HFFc6 (cell line): Measurements from ENCODE around the gene FAM114A2. TPM values are rescaled to one million over a fixed set of nuclear protein-coding genes. Genes with fewer than 3 reads are reported as not detected.

ENCODE experiments used
- DNase-seq: peaks from one replicate; pipeline ENCODE4 v3.0.0-alpha.2; 2018
- H3K27ac Mint-ChIP-seq: 2 replicates; pipeline ENCODE4 v1.8.0; 2020; ENCODE audit warnings: mild to moderate bottlenecking, mixed read lengths
- H3K27me3 Mint-ChIP-seq: 2 replicates; pipeline ENCODE4 v1.8.0; 2021; ENCODE audit warnings: mild to moderate bottlenecking, moderate library complexity, mixed read lengths; ENCODE audit not compliant: insufficient read depth
- H3K36me3 Mint-ChIP-seq: 2 replicates; pipeline ENCODE4 v1.8.0; 2021; ENCODE audit warnings: low read depth, mixed read lengths
- H3K4me1 Mint-ChIP-seq: 2 replicates; pipeline ENCODE4 v1.8.0; 2020; ENCODE audit warnings: low read depth, mixed read lengths
- H3K4me3 Mint-ChIP-seq: 2 replicates; pipeline ENCODE4 v1.8.0; 2020; ENCODE audit warnings: mild to moderate bottlenecking, moderate library complexity, mixed read lengths
- H3K9me3 Mint-ChIP-seq: 2 replicates; pipeline ENCODE4 v1.8.0; 2020; ENCODE audit warnings: mild to moderate bottlenecking, mixed read lengths
- total RNA-seq, 6 experiments: library from RNA; stranded (reverse); fragmentation: NEBNext Ultra II Directional; extraction: Animal tissue kit (Norgen Biotek cat#: 25700); gene quantifications; 2 replicates in 1 of 6; 3 replicates in 5 of 6; pipeline ENCODE4 v1.2.3, GENCODE V29; 2021
- TF ChIP-seq, protein P1 (sequence below): fragments of 200-600 bp; sonication (generic); IDR thresholded peaks from 2 replicates; pipeline ENCODE4 v1.5.0; 2021; ENCODE audit warnings: antibody characterized with exemption, mild to moderate bottlenecking

FAM114A2 gene
- total RNA-seq, 6 experiments from 2014 or later = 30.3 to 35.8 (median 34.6) TPM

DNA sequence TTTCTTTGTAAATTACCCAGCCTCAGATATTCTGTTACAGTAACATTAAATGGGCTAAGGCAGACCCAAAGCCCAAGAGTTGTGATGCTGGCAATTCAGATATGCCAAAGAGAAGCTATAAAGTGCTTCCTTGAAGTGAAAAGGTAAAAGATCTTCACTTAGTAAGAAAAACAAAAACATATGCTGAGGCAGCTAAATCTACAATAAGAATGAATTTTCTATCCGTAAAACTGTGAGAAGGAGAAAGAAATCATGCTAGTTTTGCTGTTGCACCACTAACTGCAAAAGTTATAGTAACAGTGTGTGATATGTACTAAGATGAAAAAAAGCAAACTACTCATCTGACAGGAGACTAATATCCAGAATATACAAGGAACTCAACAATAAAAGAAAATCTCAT lies 39.9 kb downstream of the FAM114A2 start:
- TF ChIP-seq, protein P1, sequence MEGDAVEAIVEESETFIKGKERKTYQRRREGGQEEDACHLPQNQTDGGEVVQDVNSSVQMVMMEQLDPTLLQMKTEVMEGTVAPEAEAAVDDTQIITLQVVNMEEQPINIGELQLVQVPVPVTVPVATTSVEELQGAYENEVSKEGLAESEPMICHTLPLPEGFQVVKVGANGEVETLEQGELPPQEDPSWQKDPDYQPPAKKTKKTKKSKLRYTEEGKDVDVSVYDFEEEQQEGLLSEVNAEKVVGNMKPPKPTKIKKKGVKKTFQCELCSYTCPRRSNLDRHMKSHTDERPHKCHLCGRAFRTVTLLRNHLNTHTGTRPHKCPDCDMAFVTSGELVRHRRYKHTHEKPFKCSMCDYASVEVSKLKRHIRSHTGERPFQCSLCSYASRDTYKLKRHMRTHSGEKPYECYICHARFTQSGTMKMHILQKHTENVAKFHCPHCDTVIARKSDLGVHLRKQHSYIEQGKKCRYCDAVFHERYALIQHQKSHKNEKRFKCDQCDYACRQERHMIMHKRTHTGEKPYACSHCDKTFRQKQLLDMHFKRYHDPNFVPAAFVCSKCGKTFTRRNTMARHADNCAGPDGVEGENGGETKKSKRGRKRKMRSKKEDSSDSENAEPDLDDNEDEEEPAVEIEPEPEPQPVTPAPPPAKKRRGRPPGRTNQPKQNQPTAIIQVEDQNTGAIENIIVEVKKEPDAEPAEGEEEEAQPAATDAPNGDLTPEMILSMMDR = no peak
- Mint-ChIP-seq H3K27ac (no peak overlapping the region), H3K27me3 (no peaks in the 10 kb centered on the region), H3K36me3 (peaks cover 37% of the 10 kb centered on the region), H3K4me1 (peaks cover 5% of the 10 kb centered on the region; the same call in 1 of the 2 replicates), H3K9me3 (no peaks in the 10 kb centered on the region), H3K4me3 (no peak overlapping the region)
- no peak for DNase-seq

- Mint-ChIP-seq H3K36me3 (peaks cover 37% of the 10 kb centered on the region), H3K27me3 (no peaks in the 10 kb centered on the region), H3K4me1 (peaks cover 5% of the 10 kb centered on the region), H3K27ac (no peak overlapping the region), H3K4me3 (no peak overlapping the region), H3K9me3 (no peaks in the 10 kb centered on the region)
- TF ChIP-seq, protein P1 = no peak
- no peak for DNase-seq
These were observed 40.7 kb downstream of the FAM114A2 start for GRCh38 chr5:153998010-153998409.

GRCh38 chr5:153991168-153991567 lies 47.5 kb downstream of the FAM114A2 start:
- H3K27me3 Mint-ChIP-seq = no peaks in the 10 kb centered on the region
- H3K9me3 Mint-ChIP-seq = no peaks in the 10 kb centered on the region
- TF ChIP-seq, protein P1 = no peak
- H3K4me1 Mint-ChIP-seq = peaks cover 9% of the 10 kb centered on the region
- no peak overlapping the region for H3K27ac Mint-ChIP-seq
- peaks cover 10% of the 10 kb centered on the region for H3K36me3 Mint-ChIP-seq
- H3K4me3 Mint-ChIP-seq = no peak overlapping the region
- no peak for DNase-seq

- H3K27me3 Mint-ChIP-seq = no peaks in the 10 kb centered on the region
- H3K36me3 Mint-ChIP-seq = no peaks in the 10 kb centered on the region
- H3K9me3 Mint-ChIP-seq = no peaks in the 10 kb centered on the region
- no peak overlapping the region for H3K27ac Mint-ChIP-seq
- peaks cover 9% of the 10 kb centered on the region for H3K4me1 Mint-ChIP-seq
- H3K4me3 Mint-ChIP-seq = no peak overlapping the region
- TF ChIP-seq, protein P1 = no peak
- no peak for DNase-seq
These were observed 50.2 kb downstream of the FAM114A2 start for GRCh38 chr5:153988510-153988909.

- no peak overlapping the region for H3K4me3 Mint-ChIP-seq
- TF ChIP-seq, protein P1 = no peak
- no peak overlapping the region for H3K27ac Mint-ChIP-seq
- H3K27me3 Mint-ChIP-seq = peaks cover 2% of the 10 kb centered on the region; the same call in 1 of the 2 replicates
- DNase-seq = no peak
- no peaks in the 10 kb centered on the region for H3K36me3 Mint-ChIP-seq
- no peaks in the 10 kb centered on the region for H3K9me3 Mint-ChIP-seq
- peaks cover 9% of the 10 kb centered on the region for H3K4me1 Mint-ChIP-seq
These were observed 51.4 kb downstream of the FAM114A2 start for GRCh38 chr5:153987301-153987700.

DNA sequence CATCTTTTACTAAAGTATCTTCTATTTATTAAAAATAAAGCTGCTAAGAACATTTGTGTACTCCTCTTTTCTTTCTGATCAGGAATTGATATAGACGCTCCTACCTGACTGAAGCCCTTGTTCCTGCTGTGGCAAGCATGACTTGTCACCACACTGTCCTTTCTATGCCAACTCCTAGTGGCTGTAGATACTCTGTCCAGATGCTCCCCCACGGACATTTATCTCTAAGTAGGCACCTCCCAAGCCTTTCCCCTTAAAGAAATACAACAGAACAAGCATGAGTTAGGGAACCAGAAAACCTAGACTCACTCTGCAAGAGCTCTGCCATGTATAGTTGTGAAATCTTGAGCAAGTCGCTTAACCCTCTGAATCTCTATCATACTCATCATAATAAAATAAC lies 53.2 kb downstream of the FAM114A2 start:
- no peak overlapping the region for H3K27ac Mint-ChIP-seq
- peaks cover 2% of the 10 kb centered on the region; the same call in 1 of the 2 replicates for H3K27me3 Mint-ChIP-seq
- DNase-seq = no peak
- H3K4me3 Mint-ChIP-seq = no peak overlapping the region
- H3K36me3 Mint-ChIP-seq = no peaks in the 10 kb centered on the region
- H3K4me1 Mint-ChIP-seq = no peaks in the 10 kb centered on the region
- H3K9me3 Mint-ChIP-seq = no peaks in the 10 kb centered on the region
- TF ChIP-seq, protein P1 = no peak
